Endothelial cell of umbilical vein (primary cell): ENCODE data around the gene F2RL1. TPM values are rescaled to one million over a fixed set of nuclear protein-coding genes. Genes with fewer than 3 reads are reported as not detected.

ENCODE experiments used
- BruUV-seq: library from RNA; stranded (reverse); fragments of 400-500 nt; replicated peaks from 2 replicates; lab custom pipeline; 2021; lab: Mats Ljungman, UMichigan
- CTCF ChIA-PET: fragments of 300-600, 350-600 bp; sonication (Branson Sonifier 250); formaldehyde crosslinking; loops from one replicate; lab custom pipeline; 2021; ENCODE audit warnings: antibody characterized with exemption, inconsistent platforms; lab: Charles Lee
- POLR2A ChIA-PET: fragments of 300-600, 350-600 bp; sonication (Branson Sonifier 250); formaldehyde crosslinking; loops from one replicate; lab custom pipeline; 2021; ENCODE audit warnings: antibody characterized with exemption, inconsistent platforms; lab: Charles Lee
- DNase-seq: peaks from one replicate; pipeline ENCODE4 v3.0.0-alpha.2; 2011; ENCODE audit warnings: low read depth, low spot score
- FAIRE-seq: peaks from 2 replicates; lab custom pipeline; 2011; peaks lifted over from hg19 to GRCh38; lab: Jason Lieb, UNC
- H2AFZ ChIP-seq: 2 replicates; pipeline ENCODE4 v1.6.0; 2012; ENCODE audit warnings: low read depth, low read length, control low read depth, inconsistent platforms
- H3K27ac ChIP-seq: 2 replicates; pipeline ENCODE4 v1.5.1; 2011; ENCODE audit warnings: low read depth, mild to moderate bottlenecking, control low read depth, low read length, moderate library complexity; ENCODE audit not compliant: insufficient read depth
- H3K27me3 ChIP-seq, 2 experiments: 2 replicates each; pipeline versions ENCODE4 v1.6.0 to v1.6.1; 2011; ENCODE audit warnings: low read length in 2 of 2, mixed read lengths in 1 of 2; ENCODE audit not compliant: control insufficient read depth in 2 of 2, insufficient read depth in 2 of 2
- H3K36me3 ChIP-seq, 2 experiments: 2 replicates in 1 of 2; 3 replicates in 1 of 2; pipeline ENCODE4 v1.5.1; 2011; ENCODE audit warnings: low read length in 2 of 2, mild to moderate bottlenecking in 1 of 2, moderate library complexity in 1 of 2; ENCODE audit not compliant: control insufficient read depth in 2 of 2, insufficient read depth in 2 of 2; ENCODE audit errors: extremely low read depth in 1 of 2
- H3K4me1 ChIP-seq: 3 replicates; pipeline ENCODE4 v1.5.1; 2011; ENCODE audit warnings: mild to moderate bottlenecking, low read length; ENCODE audit not compliant: control insufficient read depth, insufficient read depth; ENCODE audit errors: extremely low read depth
- H3K4me2 ChIP-seq: 2 replicates; pipeline ENCODE4 v1.6.1; 2011; ENCODE audit warnings: low read length, control low read depth, mixed read lengths; ENCODE audit not compliant: insufficient read depth
- H3K4me3 ChIP-seq, 3 experiments: fragments of 200-600 bp in 1 of 3; sonication (generic), shearing (Covaris generic) in 1 of 3; replicated peaks in 1 of 3; 2 replicates each; pipeline ENCODE4 v1.5.1; 2011 to 2016; ENCODE audit warnings: control low read depth in 3 of 3, low read length in 3 of 3, mild to moderate bottlenecking in 2 of 3, inconsistent platforms in 1 of 3, low read depth in 1 of 3, moderate library complexity in 1 of 3; ENCODE audit not compliant: insufficient read depth in 1 of 3
- H3K79me2 ChIP-seq: 2 replicates; pipeline ENCODE4 v1.6.0; 2012; ENCODE audit warnings: low read length, inconsistent platforms; ENCODE audit not compliant: control insufficient read depth, insufficient read depth
- H3K9ac ChIP-seq: replicated peaks from 2 replicates; pipeline ENCODE3; 2011; ENCODE audit warnings: low read length, control low read depth; ENCODE audit not compliant: insufficient read depth; ENCODE audit errors: extremely low read depth
- H3K9me1 ChIP-seq: replicated peaks from 3 replicates; pipeline ENCODE4 v1.6.0; 2011; ENCODE audit warnings: mild to moderate bottlenecking, low read length; ENCODE audit not compliant: control insufficient read depth, insufficient read depth; ENCODE audit errors: extremely low read depth
- H3K9me3 ChIP-seq: replicated peaks from 2 replicates; pipeline ENCODE4 v1.5.1; 2012; ENCODE audit warnings: low read length, inconsistent platforms; ENCODE audit not compliant: control insufficient read depth, insufficient read depth
- H4K20me1 ChIP-seq: replicated peaks from 2 replicates; pipeline ENCODE3; 2011; ENCODE audit warnings: mild to moderate bottlenecking, low read length; ENCODE audit not compliant: control insufficient read depth, insufficient read depth; ENCODE audit errors: extremely low read depth
- CTCF ChIP-seq, 2 donors: IDR thresholded peaks; 1 replicate in 1 of 2; 2 replicates in 1 of 2; pipeline ENCODE4 v1.5.1; 2011; ENCODE audit warnings: low read length in 2 of 2, mild to moderate bottlenecking in 2 of 2, moderate library complexity in 2 of 2, control low read depth in 1 of 2, inconsistent platforms in 1 of 2, low read depth in 1 of 2; ENCODE audit not compliant: insufficient read depth in 1 of 2; ENCODE audit errors: extremely low read depth in 1 of 2
- EZH2 ChIP-seq: IDR thresholded peaks from 2 replicates; pipeline ENCODE4 v1.6.1; 2012; ENCODE audit warnings: borderline replicate concordance, low read depth, mild to moderate bottlenecking, moderate library complexity, low read length, inconsistent platforms; ENCODE audit not compliant: severe bottlenecking
- FOS ChIP-seq: IDR thresholded peaks from 2 replicates; pipeline ENCODE4 v1.6.1; 2011; ENCODE audit warnings: mild to moderate bottlenecking, low read length, moderate library complexity, borderline replicate concordance; ENCODE audit not compliant: insufficient read depth
- GATA2 ChIP-seq: IDR thresholded peaks from 2 replicates; pipeline ENCODE4 v1.7.0; 2011; ENCODE audit warnings: low read depth, mild to moderate bottlenecking, moderate library complexity, mixed read lengths, low read length; ENCODE audit not compliant: insufficient read length, insufficient read depth
- JUN ChIP-seq: IDR thresholded peaks from 2 replicates; pipeline ENCODE4 v1.6.1; 2011; ENCODE audit warnings: borderline replicate concordance, low read depth; ENCODE audit not compliant: insufficient read length, insufficient read depth
- MAX ChIP-seq: IDR thresholded peaks from 2 replicates; pipeline ENCODE4 v1.6.1; 2011; ENCODE audit not compliant: insufficient read depth, insufficient read length
- MYC ChIP-seq: IDR thresholded peaks from one replicate; pipeline ENCODE4 v1.6.1; 2011; ENCODE audit warnings: mild to moderate bottlenecking, low read depth, low read length
- POLR2A ChIP-seq: IDR thresholded peaks from 2 replicates; pipeline ENCODE4 v1.6.1; 2012; ENCODE audit warnings: low read depth, mild to moderate bottlenecking, control low read depth, low read length
- POLR2AphosphoS5 ChIP-seq: IDR thresholded peaks from 2 replicates; pipeline ENCODE4 v1.6.1; 2012; ENCODE audit warnings: low read depth, mild to moderate bottlenecking, control low read depth, low read length, moderate library complexity; ENCODE audit not compliant: insufficient read depth
- dilution Hi-C: fragments of 300-500 bp; cut with MboI; formaldehyde crosslinking; loops from one replicate; pipeline ENCODE4 v1.15.0; 2019; ENCODE audit warnings: low sequenced_read_pairs; ENCODE audit not compliant: extremely low pct_ligation_motif_present
- intact Hi-C: fragments of 100-400 bp; cut with micrococcal nuclease; formaldehyde crosslinking; loops from one replicate; pipeline ENCODE4 v1.10.0; 2022
- polyA plus RNA-seq, 4 experiments: library from polyadenylated mRNA; depleted of rRNA in 3 of 4; stranded (reverse) in 3 of 4; unstranded in 1 of 4; fragments of >200 nt; gene quantifications; 2 replicates each; pipeline versions ENCODE4 v1.2.1 to v1.2.3, GENCODE V29; 2011 to 2012; ENCODE audit warnings: missing spikeins in 1 of 4
- total RNA-seq: library from RNA; stranded (reverse); gene quantifications from 2 replicates; pipeline ENCODE4 v1.2.3, GENCODE V29; 2021

The F2RL1 gene
- total and polyA plus RNA-seq, 2 donors (not counting 3 experiments of a cell fraction or from before 2014, with no cell fraction given) = 21.8 to 21.9 TPM

DNA sequence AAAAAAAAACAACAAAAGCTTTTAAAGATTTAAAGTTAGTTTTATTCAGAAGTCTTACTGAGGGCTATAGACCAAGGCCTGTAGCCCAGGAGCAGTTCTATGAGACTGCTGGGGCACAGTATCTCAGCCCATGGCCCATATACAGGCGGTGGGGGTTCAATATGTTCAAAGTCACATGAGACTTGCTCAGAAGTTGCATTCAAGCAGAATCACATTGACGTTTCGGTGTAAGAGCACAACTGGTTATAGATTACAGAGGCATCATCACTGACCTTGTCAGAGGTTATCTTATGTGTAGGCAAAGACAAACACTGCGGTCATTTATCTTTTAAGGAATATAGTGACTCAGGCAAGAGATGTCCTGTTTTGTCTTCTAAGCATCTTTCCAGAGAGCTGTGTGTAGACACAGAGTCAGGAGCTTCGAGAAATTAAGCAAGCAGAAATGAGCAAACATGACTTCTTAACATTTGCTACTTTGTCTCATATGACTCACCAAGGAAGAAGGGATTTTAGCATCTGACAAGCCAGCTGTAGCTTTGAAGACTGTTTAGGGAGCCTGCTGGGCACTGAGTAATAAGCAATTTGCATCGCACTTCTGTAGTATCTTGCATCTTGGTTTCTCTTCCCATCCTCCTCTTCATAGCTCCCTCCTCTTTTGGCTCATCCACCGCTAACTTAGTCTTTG lies 12.9 kb upstream of the F2RL1 start:
- Histone ChIP-seq H3K4me1 (peaks cover 40% of the 10 kb centered on the region), H3K4me3 (no peak overlapping the region), H3K9me3 (no peaks in the 10 kb centered on the region), H4K20me1 (no peaks in the 10 kb centered on the region), H3K79me2 (no peaks in the 10 kb centered on the region), H3K36me3 (no peaks in the 10 kb centered on the region), H3K9me1 (no peaks in the 10 kb centered on the region), H3K4me2 (peak overlapping the region; percentile 45), H3K27ac (peak overlapping the region; percentile 83), H3K27me3 (no peaks in the 10 kb centered on the region), H2AFZ (no peak overlapping the region), H3K9ac (peak overlapping the region; percentile 54)
- dilution Hi-C loops (loop anchor here (25.0 kb wide), 1 partner anchor 119 kb away; no protein-coding TSS in a partner anchor), intact Hi-C loops (loop anchor here (1.0 kb wide), 2 partner anchors 8 to 16 kb away; no protein-coding TSS in a partner anchor)
- POLR2A ChIA-PET = interaction anchor here (0.7 to 2.4 kb wide), 4 partner anchors 11 to 88 kb away, joined by 3 to 9 read pairs (median 4); no protein-coding TSS in a partner anchor
- BruUV-seq = no TSS peak
- DNase-seq = peak; percentile 77
- peak; percentile 89 for FAIRE-seq
- TF ChIP-seq EZH2 = no peak
- TF ChIP-seq CTCF (IDR thresholded peaks at IDR 0.05; ENCODE audit: extremely low read depth in 1 of 2, insufficient read depth in 1 of 2, low read depth in 1 of 2, low read length in 2 of 2) = no peak
- TF ChIP-seq MAX = no peak
- TF ChIP-seq POLR2A = no peak
- no peak for TF ChIP-seq MYC
- peak; percentile 76 for TF ChIP-seq POLR2AphosphoS5
- peak; percentile 96 for TF ChIP-seq FOS
- TF ChIP-seq JUN = peak; percentile 49
- peak; percentile 97 for TF ChIP-seq GATA2
- CTCF ChIA-PET = interaction anchor here (1.0 to 4.4 kb wide), 7 partner anchors 9 to 32 kb away, joined by 3 to 52 read pairs (median 4); partner anchors contain the start of gene F2RL1
